Stimulated activated CD4-positive, alpha-beta T cell treated with anti-CD3 and anti-CD28 coated beads, Interleukin-1b, Interleukin-23, amount 100 ng/mL, for 4 hours (primary cell): Measurements from ENCODE around the gene BDNF.

Experiments used
- DNase-seq, 2 donors: peaks; one replicate each; pipeline ENCODE4 v3.0.0-alpha.2; 2020; ENCODE audit warnings: low read depth in 2 of 2

BDNF gene

GRCh38 chr11:27626269-27626937 is 73.9 kb downstream of the BDNF start:
- no peak for DNase-seq

GRCh38 chr11:27625347-27625912 is 74.8 kb downstream of the BDNF start:
- no peak for DNase-seq

- no peak for DNase-seq
These were observed 76.2 kb downstream of the BDNF start for GRCh38 chr11:27623945-27624523.

- DNase-seq = no peak
These were observed 77.5 kb downstream of the BDNF start for GRCh38 chr11:27622541-27623300.

- DNase-seq = no peak
These were observed 78.7 kb downstream of the BDNF start for GRCh38 chr11:27621405-27622161.

- no peak for DNase-seq
These were observed 80.4 kb downstream of the BDNF start for GRCh38 chr11:27619763-27620335.

- DNase-seq = no peak
These were observed 81.1 kb downstream of the BDNF start for GRCh38 chr11:27619039-27619574.

GRCh38 chr11:27618281-27618915 is 81.9 kb downstream of the BDNF start:
- no peak for DNase-seq

GRCh38 chr11:27616711-27617110 is 83.5 kb downstream of the BDNF start:
- DNase-seq = no peak

- DNase-seq = no peak
These were observed 84.4 kb downstream of the BDNF start for GRCh38 chr11:27615833-27616232.

- no peak for DNase-seq
These were observed 86.2 kb downstream of the BDNF start for GRCh38 chr11:27614092-27614491.

GRCh38 chr11:27612932-27613880 is 87.0 kb downstream of the BDNF start:
- no peak for DNase-seq

GRCh38 chr11:27611947-27612455 is 88.3 kb downstream of the BDNF start:
- DNase-seq = no peak

- DNase-seq = no peak
These were observed 88.9 kb downstream of the BDNF start for GRCh38 chr11:27611390-27611789.

GRCh38 chr11:27610946-27611345 is 89.3 kb downstream of the BDNF start:
- DNase-seq = no peak

GRCh38 chr11:27610280-27610679 is 90.0 kb downstream of the BDNF start:
- DNase-seq = no peak

- no peak for DNase-seq
These were observed 91.3 kb downstream of the BDNF start for GRCh38 chr11:27608951-27609350.

GRCh38 chr11:27605422-27605821 is 94.8 kb downstream of the BDNF start:
- no peak for DNase-seq
